HEK293 (cell line): Measurements from ENCODE around the gene CRIP2.

Source experiments
- ZNF423 ChIP-seq: fragments of 450-650 bp; formaldehyde crosslinking; IDR thresholded peaks from 2 replicates; pipeline ENCODE4 v1.5.1; 2016; ENCODE audit warnings: missing biosample characterization, missing genetic modification characterization
- TF ChIP-seq, protein P1 (sequence below): fragments of 450-650 bp; formaldehyde crosslinking; IDR thresholded peaks from 2 replicates; pipeline ENCODE4 v1.5.1; 2016; ENCODE audit warnings: missing biosample characterization, missing genetic modification characterization

GRCh38 chr14:105494606-105494929, 19.9 kb downstream of the CRIP2 start:
- TF ChIP-seq, protein P1, sequence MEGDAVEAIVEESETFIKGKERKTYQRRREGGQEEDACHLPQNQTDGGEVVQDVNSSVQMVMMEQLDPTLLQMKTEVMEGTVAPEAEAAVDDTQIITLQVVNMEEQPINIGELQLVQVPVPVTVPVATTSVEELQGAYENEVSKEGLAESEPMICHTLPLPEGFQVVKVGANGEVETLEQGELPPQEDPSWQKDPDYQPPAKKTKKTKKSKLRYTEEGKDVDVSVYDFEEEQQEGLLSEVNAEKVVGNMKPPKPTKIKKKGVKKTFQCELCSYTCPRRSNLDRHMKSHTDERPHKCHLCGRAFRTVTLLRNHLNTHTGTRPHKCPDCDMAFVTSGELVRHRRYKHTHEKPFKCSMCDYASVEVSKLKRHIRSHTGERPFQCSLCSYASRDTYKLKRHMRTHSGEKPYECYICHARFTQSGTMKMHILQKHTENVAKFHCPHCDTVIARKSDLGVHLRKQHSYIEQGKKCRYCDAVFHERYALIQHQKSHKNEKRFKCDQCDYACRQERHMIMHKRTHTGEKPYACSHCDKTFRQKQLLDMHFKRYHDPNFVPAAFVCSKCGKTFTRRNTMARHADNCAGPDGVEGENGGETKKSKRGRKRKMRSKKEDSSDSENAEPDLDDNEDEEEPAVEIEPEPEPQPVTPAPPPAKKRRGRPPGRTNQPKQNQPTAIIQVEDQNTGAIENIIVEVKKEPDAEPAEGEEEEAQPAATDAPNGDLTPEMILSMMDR (tag by site-specific recombination) = no peak
- TF ChIP-seq ZNF423 (tag by site-specific recombination) = no peak
